NB4 (cell line): Measurements from ENCODE around the gene NFIX.

Experiments used
- DNase-seq: peaks from one replicate; pipeline ENCODE4 v3.0.0; 2010; ENCODE audit warnings: low read depth
- H3K4me3 ChIP-seq: one replicate; pipeline ENCODE4 v1.5.1; 2011; ENCODE audit warnings: mild to moderate bottlenecking, low read depth, low read length, moderate library complexity
- CTCF ChIP-seq: IDR thresholded peaks from one replicate; pipeline ENCODE4 v1.5.1; 2012; ENCODE audit warnings: low read depth, low read length
- MAX ChIP-seq: IDR thresholded peaks from 2 replicates; pipeline ENCODE4 v1.6.1; 2011; ENCODE audit warnings: low read depth, low read length
- MYC ChIP-seq: IDR thresholded peaks from 2 replicates; pipeline ENCODE4 v1.6.1; 2011; ENCODE audit warnings: low read depth, low read length
- POLR2A ChIP-seq: IDR thresholded peaks from 2 replicates; pipeline ENCODE4 v1.6.1; 2011; ENCODE audit warnings: mild to moderate bottlenecking; ENCODE audit not compliant: insufficient read length; ENCODE audit errors: extremely low read depth

NFIX gene

GRCh38 chr19:13076320-13076719, 81.0 kb downstream of the NFIX start:
- H3K4me3 ChIP-seq = no peak overlapping the region
- no peak for DNase-seq
- no peak for TF ChIP-seq POLR2A
- TF ChIP-seq CTCF = no peak

DNA sequence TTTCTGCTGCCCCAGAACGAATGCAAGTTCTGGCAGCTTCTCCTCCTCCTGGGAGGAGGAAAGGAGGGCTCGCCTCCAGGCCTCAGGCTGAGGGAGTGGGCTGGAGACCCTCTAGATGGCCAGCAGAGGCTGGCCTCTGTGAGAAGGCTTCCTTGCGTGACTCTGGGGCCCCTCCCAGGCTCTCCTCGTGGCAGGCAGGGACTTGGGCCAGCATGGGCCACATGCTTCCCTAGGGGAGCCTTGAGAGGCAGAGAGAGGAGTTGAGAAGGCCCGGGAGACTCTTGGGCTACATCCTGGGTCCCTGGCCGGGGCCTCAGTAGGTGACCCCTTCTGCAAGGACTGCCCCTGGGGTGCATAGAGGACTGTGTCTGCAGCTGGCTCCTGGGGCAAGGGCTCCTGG, 81.5 kb downstream of the NFIX start:
- H3K4me3 ChIP-seq = no peak overlapping the region
- no peak for DNase-seq
- TF ChIP-seq CTCF (no peak), MAX (no peak), MYC (no peak), POLR2A (no peak)

- no peak overlapping the region for H3K4me3 ChIP-seq
- TF ChIP-seq CTCF = no peak
- no peak for TF ChIP-seq POLR2A
- TF ChIP-seq MYC = no peak
- TF ChIP-seq MAX = no peak
- DNase-seq = no peak
Measured at GRCh38 chr19:13077240-13077639, 82.0 kb downstream of the NFIX start.

DNA sequence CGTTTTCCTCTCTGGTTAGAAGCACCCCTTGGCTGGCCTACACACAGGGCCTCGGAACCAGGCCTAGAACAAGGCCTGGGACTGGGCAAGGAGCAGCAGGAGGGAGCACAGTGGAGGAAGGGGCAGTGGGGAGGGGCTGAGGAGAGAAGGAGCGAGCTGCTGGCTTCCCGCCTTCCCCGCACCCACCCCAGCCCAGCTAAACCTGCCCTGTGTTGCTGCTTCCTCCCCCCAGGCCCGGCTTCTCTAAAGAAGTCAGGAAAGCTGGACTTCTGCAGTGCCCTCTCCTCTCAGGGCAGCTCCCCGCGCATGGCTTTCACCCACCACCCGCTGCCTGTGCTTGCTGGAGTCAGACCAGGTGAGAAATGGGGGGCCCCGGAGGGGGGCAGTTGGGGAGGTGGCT, 83.1 kb downstream of the NFIX start:
- DNase-seq = no peak
- no peak overlapping the region for H3K4me3 ChIP-seq
- TF ChIP-seq CTCF (no peak), MAX (no peak), MYC (no peak), POLR2A (no peak)

GRCh38 chr19:13078897-13079541, 83.7 kb downstream of the NFIX start:
- TF ChIP-seq MYC = no peak
- TF ChIP-seq MAX = no peak
- TF ChIP-seq CTCF = no peak
- DNase-seq = no peak

GRCh38 chr19:13079542-13079986, 84.3 kb downstream of the NFIX start:
- DNase-seq = no peak

More at GRCh38 chr19:13078897-13079541, 83.7 kb downstream of the NFIX start:
- H3K4me3 ChIP-seq = no peak overlapping the region

More at GRCh38 chr19:13079542-13079986, 84.3 kb downstream of the NFIX start:
- no peak for TF ChIP-seq MYC
- H3K4me3 ChIP-seq = no peak overlapping the region
